Right hindlimb (tissue), 1 donor: Measurements from ENCODE around the gene RHOG.
A peak's percentile ranks its signal among the peaks of the same experiment; 100 is the strongest.
"Not testable (repeated sequence)": the region's sequence is repeated elsewhere in the genome, so short reads cannot be mapped to it uniquely, and the experiment has no call there.

ENCODE experiments used
- DNase-seq: peaks from one replicate; pipeline ENCODE4 v3.0.0-alpha.2; 2018

RHOG gene

GRCh38 chr11:3840870-3841425 lies at the start of gene RHOG:
Gene RHOG, minus strand, starts transcription at chr11:3840959. Its CDS starts 12,821 bp downstream, at chr11:3828138.
- DNase-seq: peak; percentile 93

DNA sequence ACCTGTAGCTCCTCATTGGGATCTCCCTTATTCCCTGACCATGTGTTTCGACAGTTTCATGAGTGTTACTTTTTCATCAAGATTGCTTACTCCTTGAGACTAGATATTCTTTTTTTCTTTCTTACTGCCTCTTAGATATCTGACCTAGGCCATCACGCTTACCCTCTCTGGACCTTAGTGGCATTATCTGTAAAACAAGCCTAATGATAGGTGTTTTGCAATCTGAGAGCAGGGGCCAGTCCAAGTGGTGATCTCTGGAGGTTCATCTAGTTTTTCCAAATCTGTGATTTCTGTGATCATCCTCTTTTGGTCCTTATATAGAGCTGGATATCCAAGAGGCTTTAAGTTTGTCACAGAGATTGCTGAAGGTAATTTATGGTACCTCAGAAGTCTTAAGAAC lies 49.3 kb upstream of the RHOG start:
- DNase-seq: no peak

DNA sequence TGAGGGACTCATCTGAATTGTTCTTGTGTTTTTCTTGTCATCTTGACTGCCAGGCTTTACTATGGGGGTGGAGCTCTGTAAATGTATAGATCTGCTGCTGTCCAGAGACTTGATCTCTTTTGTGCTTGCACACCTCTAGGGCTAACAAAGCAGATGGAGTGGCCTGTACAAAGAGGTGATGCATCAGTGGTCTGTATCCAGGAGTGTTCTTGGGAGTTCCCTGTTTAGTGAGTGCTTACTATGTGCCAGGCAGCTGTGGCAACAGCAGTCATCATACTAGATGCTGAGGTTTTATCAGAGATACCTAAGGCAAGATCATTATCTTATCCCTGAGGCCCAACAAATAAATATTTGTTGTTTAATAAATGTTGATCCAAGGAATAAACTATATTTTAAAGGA lies 48.1 kb upstream of the RHOG start:
- no peak for DNase-seq

DNA sequence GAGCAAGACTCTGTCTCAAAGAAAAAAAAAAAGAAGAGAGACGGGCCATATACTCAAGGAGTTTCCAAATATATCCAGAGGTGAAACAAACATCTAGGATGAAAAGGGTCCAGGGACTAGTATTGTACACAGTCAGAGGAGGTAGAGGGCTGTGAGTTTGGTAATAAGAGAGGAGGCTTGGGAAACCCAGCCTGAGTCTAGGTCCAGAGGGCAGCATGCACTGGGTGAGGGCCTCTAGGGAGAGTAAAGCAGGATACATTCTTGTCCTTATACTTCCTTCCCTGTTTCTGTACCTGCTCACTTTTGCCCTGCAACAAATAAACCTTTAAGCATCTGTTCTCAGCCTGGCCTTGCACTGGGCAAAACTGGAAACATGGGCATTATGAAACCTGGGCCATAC lies 46.2 kb upstream of the RHOG start:
- DNase-seq: no peak

GRCh38 chr11:3885855-3886254 lies 45.1 kb upstream of the RHOG start:
- DNase-seq: no peak

GRCh38 chr11:3882655-3883054 lies 41.9 kb upstream of the RHOG start:
- DNase-seq: no peak

DNA sequence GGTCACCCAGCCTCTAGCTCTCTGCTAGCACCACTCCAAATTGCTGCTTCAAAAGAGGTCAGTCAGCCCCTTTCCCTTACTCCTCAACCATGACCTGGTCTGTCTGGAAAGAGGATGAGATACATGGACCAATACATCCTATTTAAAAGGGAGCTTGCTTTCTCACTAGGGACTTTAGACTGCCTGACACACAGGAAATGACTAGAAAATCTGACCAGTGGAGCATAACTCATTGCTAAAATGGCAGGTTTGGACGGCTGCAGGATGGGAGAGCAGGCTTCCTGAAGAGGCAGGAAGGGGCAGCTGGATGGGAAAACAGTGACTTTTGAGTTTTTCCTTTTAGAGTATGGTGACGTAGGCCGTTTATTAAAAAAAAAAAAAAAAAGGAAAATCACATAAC lies 40.0 kb upstream of the RHOG start:
- DNase-seq: no peak

- no peak for DNase-seq
Measured at GRCh38 chr11:3879967-3880542, 39.3 kb upstream of the RHOG start.

GRCh38 chr11:3879216-3879966 lies 38.6 kb upstream of the RHOG start:
- no peak for DNase-seq

DNA sequence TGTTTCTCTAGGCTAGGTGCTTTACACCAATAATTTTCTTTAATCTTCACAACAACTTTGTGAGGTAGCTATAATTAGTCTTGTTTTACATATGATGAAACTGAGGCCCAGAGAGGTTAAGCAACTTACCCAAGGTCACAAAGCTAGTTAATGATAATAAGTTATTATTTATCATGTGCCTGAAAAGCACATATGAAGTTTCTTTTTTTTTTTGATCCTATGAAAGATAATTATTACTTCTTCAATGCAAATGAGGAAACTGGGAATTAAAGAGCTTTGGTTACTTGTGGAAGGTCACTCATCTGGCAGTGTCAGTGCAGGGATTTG lies 37.5 kb upstream of the RHOG start:
- no peak for DNase-seq

- no peak for DNase-seq
Measured at GRCh38 chr11:3877364-3878257, 36.9 kb upstream of the RHOG start.

GRCh38 chr11:3876613-3877012 lies 35.9 kb upstream of the RHOG start:
- no peak for DNase-seq

DNA sequence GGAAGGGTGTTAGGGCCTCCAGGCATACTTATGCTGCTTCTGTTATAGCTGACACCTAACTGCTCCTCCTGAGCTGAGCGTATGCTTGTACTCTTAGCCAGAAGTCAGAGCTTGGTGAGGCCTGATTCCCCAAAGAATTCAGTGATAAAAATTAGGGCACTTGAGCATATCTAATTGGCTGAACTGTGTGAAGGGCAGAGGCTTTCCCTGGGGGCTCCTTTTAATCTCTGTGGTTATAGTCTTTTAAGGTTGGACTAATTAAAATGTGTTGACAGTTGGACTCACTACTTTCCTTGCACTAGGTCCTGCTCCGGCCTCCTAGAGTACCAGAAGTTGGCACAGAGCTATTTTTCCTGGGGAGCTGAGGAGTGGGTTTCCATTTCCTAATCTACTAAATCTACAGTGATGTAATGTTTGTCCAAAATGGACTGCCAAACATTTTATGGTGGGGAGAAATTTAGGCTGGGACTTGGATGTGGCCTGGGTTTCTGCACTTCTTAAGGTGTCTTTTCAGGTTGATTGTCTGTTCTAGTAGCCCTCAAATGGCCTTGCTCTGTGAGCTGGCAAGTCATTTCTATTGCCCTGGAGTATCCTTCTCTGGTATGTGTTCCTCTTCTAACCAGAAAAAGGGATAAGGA lies 33.1 kb upstream of the RHOG start:
- no peak for DNase-seq

GRCh38 chr11:3867209-3868091 lies 26.7 kb upstream of the RHOG start:
- no peak for DNase-seq

GRCh38 chr11:3866836-3867208 lies 26.1 kb upstream of the RHOG start:
- DNase-seq: no peak

DNA sequence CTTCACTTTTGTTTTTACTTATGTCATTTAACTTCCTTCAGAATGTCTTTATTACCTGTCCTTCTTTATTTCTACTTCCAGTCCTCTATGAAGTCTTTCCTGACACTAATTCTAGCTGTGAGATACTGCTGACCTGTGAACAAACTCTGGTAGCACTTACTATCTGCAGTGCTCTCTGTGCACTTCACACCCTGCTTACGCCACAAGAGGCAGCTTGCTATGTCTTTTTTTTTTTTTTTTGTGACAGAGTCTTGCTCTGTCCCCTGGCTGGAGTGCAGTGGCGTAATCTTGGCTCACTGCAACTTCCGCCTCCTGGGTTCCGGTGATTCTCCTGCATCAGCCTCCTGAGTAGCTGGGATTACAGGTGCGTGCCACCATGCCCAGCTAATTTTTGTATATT lies 25.4 kb upstream of the RHOG start:
- DNase-seq: no peak

GRCh38 chr11:3865388-3866193 lies 24.8 kb upstream of the RHOG start:
- no peak for DNase-seq

DNA sequence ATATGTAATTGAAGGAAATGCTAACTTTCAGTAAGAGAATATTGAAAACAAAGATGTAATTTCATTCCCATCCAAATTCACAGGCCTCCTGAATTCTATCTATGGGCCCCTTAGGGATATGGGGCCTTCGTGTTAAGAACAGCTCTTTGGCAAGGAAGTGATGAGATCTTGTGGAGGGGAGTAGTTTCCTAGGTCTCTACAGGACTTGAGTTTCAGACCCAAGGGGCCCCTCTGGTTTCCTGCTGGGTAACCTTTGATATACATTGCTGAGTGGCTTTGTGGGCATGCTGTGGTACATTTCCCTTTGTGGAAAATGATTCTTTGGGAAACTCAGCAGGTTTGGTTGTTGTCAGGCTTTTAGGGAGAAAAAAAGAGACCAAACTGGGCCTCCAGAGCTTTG lies 20.9 kb upstream of the RHOG start:
- peak; percentile 27 for DNase-seq

DNA sequence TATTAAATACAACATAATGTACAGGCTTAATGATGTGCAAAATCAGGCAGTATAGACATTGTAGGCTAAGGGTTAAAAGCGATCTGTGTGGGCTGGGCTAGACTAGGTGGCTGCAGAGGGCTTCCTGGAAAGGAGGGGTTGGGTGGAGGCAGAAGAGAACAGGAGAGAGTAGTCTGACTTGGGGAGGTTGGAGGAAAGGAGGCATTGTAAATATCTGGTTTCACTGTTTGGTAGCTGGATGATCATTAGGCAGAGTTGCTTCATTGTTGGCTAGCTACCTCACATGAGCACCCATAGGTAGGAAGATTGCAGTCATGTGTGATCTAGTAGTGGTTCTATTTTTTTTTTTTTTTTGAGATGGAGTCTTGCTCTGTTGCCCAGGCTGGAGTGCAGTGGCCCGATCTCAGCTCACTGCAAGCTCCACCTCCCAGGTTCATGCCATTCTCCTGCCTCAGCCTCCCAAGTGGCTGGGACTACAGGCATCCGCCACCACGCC lies 20.2 kb upstream of the RHOG start:
- not testable (repeated sequence) for DNase-seq

- DNase-seq: no peak
Measured at GRCh38 chr11:3860375-3860774, 19.6 kb upstream of the RHOG start.

GRCh38 chr11:3859373-3859881 lies 18.7 kb upstream of the RHOG start:
- DNase-seq: peak; percentile 63
